SK-N-SH (cell line): Measurements from ENCODE around the gene SPATC1L. TPM values are rescaled to one million over a fixed set of nuclear protein-coding genes. Genes with fewer than 3 reads are reported as not detected.
"Not testable (repeated sequence)": the region's sequence is repeated elsewhere in the genome, so short reads cannot be mapped to it uniquely, and the experiment has no call there.

Experiments
- CTCF ChIA-PET: fragments of 300-600, 350-600 bp; formaldehyde crosslinking; extraction: SDS; loops from one replicate; lab custom pipeline; 2021; lab: Yijun Ruan, JAX
- POLR2A ChIA-PET: fragments of 350-600 bp; sonication (Branson Sonifier 250); formaldehyde crosslinking; extraction: SDS; loops from one replicate; lab custom pipeline; 2020; ENCODE audit warnings: antibody characterized with exemption, inconsistent platforms; lab: Yijun Ruan, JAX
- DNase-seq: peaks from one replicate; pipeline ENCODE4 v3.0.0; 2012
- H2AFZ ChIP-seq: fragments of 200-600 bp; sonication (generic); 2 replicates; pipeline ENCODE4 v1.8.1; 2016; ENCODE audit warnings: antibody characterized with exemption, mild to moderate bottlenecking, low read depth
- H3F3A ChIP-seq: fragments of 200-600 bp; sonication (generic); replicated peaks from 2 replicates; pipeline ENCODE3; 2016; ENCODE audit warnings: antibody characterized with exemption, mild to moderate bottlenecking; ENCODE audit not compliant: insufficient read depth
- H3K27ac ChIP-seq, 2 experiments: fragments of 200-500 bp in 1 of 2; fragments of 200-600 bp in 1 of 2; sonication (Bioruptor generic) in 1 of 2; sonication (generic), shearing (Covaris generic) in 1 of 2; 2 replicates each; pipeline versions ENCODE4 v1.5.1 to v1.6.1; 2014 to 2016; ENCODE audit warnings: low read depth in 2 of 2, inconsistent platforms in 1 of 2, low read length in 1 of 2, mild to moderate bottlenecking in 1 of 2, mixed read lengths in 1 of 2
- H3K27me3 ChIP-seq: fragments of 200-600 bp; sonication (generic), shearing (Covaris generic); 2 replicates; pipeline ENCODE4 v1.6.1; 2016; ENCODE audit warnings: mixed run types; ENCODE audit not compliant: insufficient read depth
- H3K36me3 ChIP-seq, 2 experiments: fragments of 200-500 bp in 1 of 2; fragments of 200-600 bp in 1 of 2; sonication (Bioruptor generic) in 1 of 2; sonication (generic) in 1 of 2; replicated peaks in 1 of 2; 2 replicates each; pipeline versions ENCODE3 to v1.5.1; 2014 to 2016; ENCODE audit warnings: low read length in 1 of 2, mild to moderate bottlenecking in 1 of 2; ENCODE audit not compliant: insufficient read depth in 2 of 2, control insufficient read depth in 1 of 2
- H3K4me1 ChIP-seq, 2 experiments: fragments of 200-500 bp in 1 of 2; fragments of 200-600 bp in 1 of 2; sonication (Bioruptor generic) in 1 of 2; sonication (generic), shearing (Covaris generic) in 1 of 2; 2 replicates each; pipeline versions ENCODE4 v1.5.1 to v1.6.1; 2014 to 2016; ENCODE audit warnings: low read depth in 1 of 2, low read length in 1 of 2, mixed run types in 1 of 2; ENCODE audit not compliant: insufficient read depth in 2 of 2, control insufficient read depth in 1 of 2
- H3K4me2 ChIP-seq: fragments of 200-600 bp; sonication (generic), shearing (Covaris generic); 2 replicates; pipeline ENCODE4 v1.6.1; 2017; ENCODE audit warnings: mixed run types
- H3K4me3 ChIP-seq, 2 experiments: fragments of 200-500 bp in 1 of 2; fragments of 200-600 bp in 1 of 2; sonication (Bioruptor generic) in 1 of 2; sonication (generic), shearing (Covaris generic) in 1 of 2; 2 replicates each; pipeline versions ENCODE4 v1.5.1 to v1.8.1; 2014 to 2016; ENCODE audit warnings: low read depth in 2 of 2, inconsistent platforms in 1 of 2, low read length in 1 of 2, mild to moderate bottlenecking in 1 of 2, mixed read lengths in 1 of 2, moderate library complexity in 1 of 2
- H3K79me2 ChIP-seq: fragments of 200-600 bp; sonication (generic); 2 replicates; pipeline ENCODE4 v1.8.1; 2017; ENCODE audit warnings: mild to moderate bottlenecking; ENCODE audit not compliant: insufficient read depth
- H3K9ac ChIP-seq: fragments of 200-600 bp; sonication (generic); 2 replicates; pipeline ENCODE4 v1.6.1; 2017; ENCODE audit warnings: mixed run types
- H3K9me2 ChIP-seq: fragments of 200-600 bp; sonication (generic); 2 replicates; pipeline ENCODE4 v1.6.1; 2017; ENCODE audit warnings: mixed run types
- H3K9me3 ChIP-seq: fragments of 200-600 bp; sonication (generic); 2 replicates; pipeline ENCODE4 v1.6.1; 2017; ENCODE audit warnings: mixed run types, mild to moderate bottlenecking, moderate library complexity
- H4K20me1 ChIP-seq: fragments of 200-600 bp; sonication (generic); 2 replicates; pipeline ENCODE4 v1.6.1; 2017; ENCODE audit warnings: mild to moderate bottlenecking, mixed run types; ENCODE audit not compliant: insufficient read depth
- CHD2 ChIP-seq: fragments of 150-350 bp; IDR thresholded peaks from 2 replicates; pipeline ENCODE4 v1.6.1; 2018; ENCODE audit warnings: low read length; ENCODE audit not compliant: partially characterized antibody
- EP300 ChIP-seq, 2 experiments: IDR thresholded peaks; 2 replicates each; pipeline versions ENCODE4 v1.4.0 to v1.6.1; 2012; ENCODE audit warnings: borderline replicate concordance in 1 of 2, low read depth in 1 of 2, low read length in 1 of 2
- EZH2phosphoT487 ChIP-seq: fragments of 200-600 bp; sonication (generic); IDR thresholded peaks from 2 replicates; pipeline ENCODE4 v1.6.1; 2017; ENCODE audit warnings: low read depth, mixed run types, mild to moderate bottlenecking, antibody characterized with exemption, moderate library complexity, borderline replicate concordance
- FOSL2 ChIP-seq: IDR thresholded peaks from 2 replicates; pipeline ENCODE4 v1.4.0; 2012; ENCODE audit warnings: low read depth, mild to moderate bottlenecking, moderate library complexity, borderline replicate concordance
- FOXM1 ChIP-seq: IDR thresholded peaks from 2 replicates; pipeline ENCODE4 v1.4.0; 2012; ENCODE audit warnings: low read depth, mild to moderate bottlenecking
- GABPA ChIP-seq: IDR thresholded peaks from 2 replicates; pipeline ENCODE4 v1.4.0; 2012; ENCODE audit warnings: low read depth, mild to moderate bottlenecking
- JUND ChIP-seq: IDR thresholded peaks from 2 replicates; pipeline ENCODE4 v1.4.0; 2012
- NRF1 ChIP-seq: IDR thresholded peaks from 2 replicates; pipeline ENCODE4 v1.6.1; 2012; ENCODE audit warnings: low read depth, mild to moderate bottlenecking, low read length
- PBX3 ChIP-seq: IDR thresholded peaks from 2 replicates; pipeline ENCODE4; 2012
- SMC3 ChIP-seq: IDR thresholded peaks from 2 replicates; pipeline ENCODE4 v1.6.1; 2012; ENCODE audit warnings: low read depth, low read length, improper control_type of control experiment
- TEAD4 ChIP-seq: IDR thresholded peaks from 2 replicates; pipeline ENCODE4 v1.4.0; 2012; ENCODE audit warnings: mild to moderate bottlenecking, borderline replicate concordance; ENCODE audit not compliant: insufficient read depth
- WGBS: methylation state at CpG from one replicate; pipeline ENCODE4 v1.1.6; 2017; ENCODE audit warnings: low lambda C conversion rate; 5-methylcytosine and 5-hydroxymethylcytosine counted together
- polyA plus RNA-seq, 3 experiments: library from polyadenylated mRNA; depleted of rRNA; stranded (reverse); fragments of >200 nt; gene quantifications; 2 replicates each; pipeline ENCODE4 v1.2.3, GENCODE V29; 2012
- TF ChIP-seq, protein P1 (sequence below): fragments of 150-350 bp; IDR thresholded peaks from 2 replicates; pipeline ENCODE4 v1.6.1; 2016; ENCODE audit warnings: mild to moderate bottlenecking, low read depth, low read length
- TF ChIP-seq, protein P2 (sequence below): fragments of 200-600 bp; sonication (generic); IDR thresholded peaks from 2 replicates; pipeline ENCODE4 v1.6.1; 2017; ENCODE audit warnings: antibody characterized with exemption, mild to moderate bottlenecking, moderate library complexity

The SPATC1L gene
- polyA plus RNA-seq, 1 of the 3 experiments (the other 2 are of a cell fraction): 8.3 TPM

GRCh38 chr21:46178961-46179360 is 5.3 kb downstream of the SPATC1L start (continued):
- no peak for TF ChIP-seq FOSL2

DNA sequence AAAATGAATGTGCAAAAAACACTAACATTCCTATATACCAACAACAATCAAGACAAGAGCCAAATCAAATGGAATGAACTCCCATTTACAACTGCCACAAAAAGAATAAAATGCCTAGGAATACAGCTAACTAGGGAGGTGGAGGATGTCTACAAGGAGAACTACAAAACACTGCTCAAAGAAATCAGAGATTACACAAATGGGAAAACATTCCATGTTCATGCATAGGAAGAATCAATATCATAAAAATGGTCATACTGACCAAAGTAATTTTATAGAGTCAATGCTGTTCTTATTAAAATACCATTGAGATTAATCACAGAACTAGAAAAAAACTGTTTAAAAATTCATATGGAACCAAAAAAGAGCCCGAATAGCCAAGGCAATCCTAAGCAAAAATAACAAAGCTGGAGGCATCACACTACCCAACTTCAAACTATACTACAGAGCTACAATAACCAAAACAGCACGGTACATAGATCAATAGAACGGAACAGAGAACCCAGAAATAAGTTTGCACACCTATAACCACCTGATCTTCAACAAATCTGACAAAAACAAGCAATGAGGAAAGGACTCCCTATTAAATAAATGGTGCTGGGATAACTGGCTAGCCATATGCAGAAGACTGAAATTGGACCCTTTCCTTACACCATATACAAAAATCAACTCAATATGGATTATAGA is 7.7 kb downstream of the SPATC1L start:
- H3K36me3 ChIP-seq, H4K20me1 ChIP-seq, H2AFZ ChIP-seq, H3K27me3 ChIP-seq, POLR2A ChIA-PET, H3K9me2 ChIP-seq, H3F3A ChIP-seq, H3K27ac ChIP-seq, H3K4me1 ChIP-seq, H3K9ac ChIP-seq, H3K4me2 ChIP-seq, DNase-seq, H3K4me3 ChIP-seq, H3K79me2 ChIP-seq, H3K9me3 ChIP-seq: not testable (repeated sequence)
- WGBS: 42% methylated on average over 3 of the region's 3 CpGs
- CTCF ChIA-PET: interaction anchor here (1.4 to 3.2 kb wide), 3 partner anchors 11 to 33 kb away, joined by 5 to 15 read pairs (median 11); no protein-coding TSS in a partner anchor

- H3K27me3 ChIP-seq: no peaks in the 10 kb centered on the region
- H3K4me3 ChIP-seq: no peak overlapping the region
- H4K20me1 ChIP-seq: no peaks in the 10 kb centered on the region
- no peak for DNase-seq
- no peak overlapping the region for H2AFZ ChIP-seq
- TF ChIP-seq JUND (no peak), NRF1 (no peak), PBX3 (no peak), GABPA (no peak), FOXM1 (no peak), SMC3 (no peak), EP300 (IDR thresholded peaks at IDR 0.05; ENCODE audit: borderline replicate concordance in 1 of 2, low read depth in 1 of 2, low read length in 1 of 2) (no peak), CHD2 (no peak), EZH2phosphoT487 (no peak), TEAD4 (no peak)
- TF ChIP-seq, protein P1, sequence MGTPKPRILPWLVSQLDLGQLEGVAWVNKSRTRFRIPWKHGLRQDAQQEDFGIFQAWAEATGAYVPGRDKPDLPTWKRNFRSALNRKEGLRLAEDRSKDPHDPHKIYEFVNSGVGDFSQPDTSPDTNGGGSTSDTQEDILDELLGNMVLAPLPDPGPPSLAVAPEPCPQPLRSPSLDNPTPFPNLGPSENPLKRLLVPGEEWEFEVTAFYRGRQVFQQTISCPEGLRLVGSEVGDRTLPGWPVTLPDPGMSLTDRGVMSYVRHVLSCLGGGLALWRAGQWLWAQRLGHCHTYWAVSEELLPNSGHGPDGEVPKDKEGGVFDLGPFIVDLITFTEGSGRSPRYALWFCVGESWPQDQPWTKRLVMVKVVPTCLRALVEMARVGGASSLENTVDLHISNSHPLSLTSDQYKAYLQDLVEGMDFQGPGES: no peak
- TF ChIP-seq, protein P2, sequence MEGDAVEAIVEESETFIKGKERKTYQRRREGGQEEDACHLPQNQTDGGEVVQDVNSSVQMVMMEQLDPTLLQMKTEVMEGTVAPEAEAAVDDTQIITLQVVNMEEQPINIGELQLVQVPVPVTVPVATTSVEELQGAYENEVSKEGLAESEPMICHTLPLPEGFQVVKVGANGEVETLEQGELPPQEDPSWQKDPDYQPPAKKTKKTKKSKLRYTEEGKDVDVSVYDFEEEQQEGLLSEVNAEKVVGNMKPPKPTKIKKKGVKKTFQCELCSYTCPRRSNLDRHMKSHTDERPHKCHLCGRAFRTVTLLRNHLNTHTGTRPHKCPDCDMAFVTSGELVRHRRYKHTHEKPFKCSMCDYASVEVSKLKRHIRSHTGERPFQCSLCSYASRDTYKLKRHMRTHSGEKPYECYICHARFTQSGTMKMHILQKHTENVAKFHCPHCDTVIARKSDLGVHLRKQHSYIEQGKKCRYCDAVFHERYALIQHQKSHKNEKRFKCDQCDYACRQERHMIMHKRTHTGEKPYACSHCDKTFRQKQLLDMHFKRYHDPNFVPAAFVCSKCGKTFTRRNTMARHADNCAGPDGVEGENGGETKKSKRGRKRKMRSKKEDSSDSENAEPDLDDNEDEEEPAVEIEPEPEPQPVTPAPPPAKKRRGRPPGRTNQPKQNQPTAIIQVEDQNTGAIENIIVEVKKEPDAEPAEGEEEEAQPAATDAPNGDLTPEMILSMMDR: no peak
- ChIA-PET POLR2A (no interaction called here), CTCF (interaction anchor here (1.0 to 1.1 kb wide), 2 partner anchors 20 to 30 kb away, joined by 3 to 4 read pairs; no protein-coding TSS in a partner anchor)
- H3K79me2 ChIP-seq: no peaks in the 10 kb centered on the region
- no peaks in the 10 kb centered on the region for H3K9me3 ChIP-seq
- H3K9me2 ChIP-seq: no peaks in the 10 kb centered on the region
- no peaks in the 10 kb centered on the region for H3K36me3 ChIP-seq
- H3F3A ChIP-seq: peaks cover 4% of the 10 kb centered on the region
- no peak overlapping the region for H3K4me2 ChIP-seq
- no peaks in the 10 kb centered on the region for H3K4me1 ChIP-seq
- H3K27ac ChIP-seq: no peak overlapping the region
- no peak overlapping the region for H3K9ac ChIP-seq
- WGBS: 60% methylated on average over 1 of the region's 1 CpG
These were observed 10.7 kb downstream of the SPATC1L start for GRCh38 chr21:46173573-46173972.
